H1 (cell line): ENCODE measurements around the gene EEF1A2. TPM values are rescaled to one million over a fixed set of nuclear protein-coding genes. Genes with fewer than 3 reads are reported as not detected.

Experiments
- CTCF ChIA-PET: fragments of 300-600 bp; sonication (Branson Sonifier 250); formaldehyde crosslinking; loops from one replicate; lab custom pipeline; 2021; ENCODE audit not compliant: partially characterized antibody; lab: Charles Lee
- POLR2A ChIA-PET: fragments of 300-600 bp; sonication (Branson Sonifier 250); formaldehyde crosslinking; loops from one replicate; lab custom pipeline; 2021; ENCODE audit warnings: inconsistent platforms; ENCODE audit not compliant: partially characterized antibody; lab: Charles Lee
- DNase-seq, 2 experiments: peaks; one replicate each; pipeline versions ENCODE4 v3.0.0 to v3.0.0-alpha.2; 2010 to 2022; ENCODE audit warnings: low spot score in 2 of 2, low read depth in 1 of 2, mixed read lengths in 1 of 2
- FAIRE-seq: peaks from 2 replicates; lab custom pipeline; 2011; peaks lifted over from hg19 to GRCh38; lab: Jason Lieb, UNC
- H2AFZ ChIP-seq: 2 replicates; pipeline ENCODE4 v1.8.1; 2012; ENCODE audit warnings: low read length, inconsistent platforms
- H2AK5ac ChIP-seq: 2 replicates; pipeline ENCODE4 v1.6.1; 2013; ENCODE audit warnings: low read depth, low read length
- H2BK120ac ChIP-seq: replicated peaks from 2 replicates; pipeline ENCODE3; 2013; ENCODE audit warnings: low read depth, low read length, inconsistent platforms
- H2BK12ac ChIP-seq: 2 replicates; pipeline ENCODE4 v1.6.1; 2013; ENCODE audit warnings: low read depth, low read length
- H2BK15ac ChIP-seq: 2 replicates; pipeline ENCODE4 v1.6.1; 2013; ENCODE audit warnings: low read length
- H2BK20ac ChIP-seq: 2 replicates; pipeline ENCODE4 v1.6.1; 2013; ENCODE audit warnings: low read length
- H2BK5ac ChIP-seq: 2 replicates; pipeline ENCODE4 v1.6.1; 2013; ENCODE audit warnings: low read depth, low read length
- H3K14ac ChIP-seq: 2 replicates; pipeline ENCODE4 v1.6.1; 2013; ENCODE audit warnings: inconsistent platforms; ENCODE audit not compliant: insufficient read length
- H3K18ac ChIP-seq: 2 replicates; pipeline ENCODE4 v1.6.1; 2013; ENCODE audit warnings: low read length; ENCODE audit errors: extremely low read depth
- H3K23ac ChIP-seq: 2 replicates; pipeline ENCODE4 v1.6.1; 2013; ENCODE audit warnings: inconsistent platforms; ENCODE audit not compliant: insufficient read length
- H3K23me2 ChIP-seq: 2 replicates; pipeline ENCODE4 v1.6.1; 2013; ENCODE audit warnings: low read depth, low read length
- H3K27ac ChIP-seq: 2 replicates; pipeline ENCODE4 v1.6.1; 2011; ENCODE audit warnings: low read depth, low read length, inconsistent platforms
- H3K27me3 ChIP-seq, 4 experiments: replicated peaks in 1 of 4; 1 replicate in 1 of 4; 2 replicates in 3 of 4; pipeline versions ENCODE4 v1.6.1 to v1.8.1; 2011 to 2013; ENCODE audit warnings: low read length in 3 of 4, mild to moderate bottlenecking in 3 of 4, inconsistent platforms in 2 of 4, mixed read lengths in 2 of 4, moderate library complexity in 1 of 4; ENCODE audit not compliant: control insufficient read depth in 3 of 4, insufficient read depth in 3 of 4; ENCODE audit errors: extremely low read depth in 1 of 4
- H3K36me3 ChIP-seq, 4 experiments: 2 replicates each; pipeline versions ENCODE4 v1.6.1 to v1.8.1; 2011 to 2013; ENCODE audit warnings: mild to moderate bottlenecking in 4 of 4, low read length in 3 of 4, moderate library complexity in 2 of 4, control low read depth in 1 of 4, inconsistent platforms in 1 of 4; ENCODE audit not compliant: insufficient read depth in 4 of 4, control insufficient read depth in 2 of 4
- H3K4ac ChIP-seq: replicated peaks from 2 replicates; pipeline ENCODE3; 2013; ENCODE audit warnings: low read length, low read depth, mixed read lengths, inconsistent platforms; ENCODE audit not compliant: insufficient read length
- H3K4me1 ChIP-seq, 4 experiments: replicated peaks in 1 of 4; 1 replicate in 1 of 4; 2 replicates in 3 of 4; pipeline versions ENCODE4 v1.6.1 to v1.8.1; 2011 to 2013; ENCODE audit warnings: low read length in 3 of 4, inconsistent platforms in 2 of 4, mixed read lengths in 1 of 4; ENCODE audit not compliant: insufficient read depth in 4 of 4, control insufficient read depth in 3 of 4
- H3K4me2 ChIP-seq, 2 experiments: 2 replicates each; pipeline versions ENCODE4 v1.6.1 to v1.8.1; 2011 to 2013; ENCODE audit warnings: low read depth in 2 of 2, low read length in 2 of 2, control low read depth in 1 of 2, inconsistent platforms in 1 of 2, mild to moderate bottlenecking in 1 of 2; ENCODE audit not compliant: insufficient read depth in 1 of 2
- H3K4me3 ChIP-seq, 4 experiments: fragments of 200-600, 300-600 bp in 1 of 4; sonication (generic), shearing (Covaris generic), sonication (Bioruptor Twin) in 1 of 4; 2 replicates each; pipeline versions ENCODE4 v1.5.1 to v1.8.1; 2011 to 2016; ENCODE audit warnings: low read length in 4 of 4, low read depth in 3 of 4, control low read depth in 2 of 4, inconsistent platforms in 2 of 4, mild to moderate bottlenecking in 2 of 4, mixed read lengths in 1 of 4, moderate library complexity in 1 of 4; ENCODE audit not compliant: insufficient read depth in 2 of 4; ENCODE audit errors: extremely low read depth in 1 of 4
- H3K56ac ChIP-seq: replicated peaks from 2 replicates; pipeline ENCODE3; 2013; ENCODE audit warnings: low read depth, mild to moderate bottlenecking, mixed read lengths, low read length, inconsistent platforms; ENCODE audit not compliant: insufficient read length
- H3K79me1 ChIP-seq: 2 replicates; pipeline ENCODE4 v1.6.1; 2013; ENCODE audit warnings: low read depth, low read length, control low read depth
- H3K79me2 ChIP-seq, 2 experiments: 2 replicates each; pipeline versions ENCODE4 v1.6.1 to v1.8.1; 2012 to 2013; ENCODE audit warnings: low read length in 2 of 2, mild to moderate bottlenecking in 2 of 2, inconsistent platforms in 1 of 2; ENCODE audit not compliant: insufficient read depth in 2 of 2, control insufficient read depth in 1 of 2
- H3K9ac ChIP-seq, 4 experiments: replicated peaks in 1 of 4; 1 replicate in 1 of 4; 2 replicates in 3 of 4; pipeline versions ENCODE4 v1.6.1 to v1.8.1; 2011 to 2013; ENCODE audit warnings: low read depth in 3 of 4, low read length in 3 of 4, control low read depth in 2 of 4, mild to moderate bottlenecking in 2 of 4, moderate library complexity in 2 of 4, inconsistent platforms in 1 of 4; ENCODE audit errors: extremely low read depth in 1 of 4
- H3K9me3 ChIP-seq, 2 experiments: 2 replicates each; pipeline versions ENCODE4 v1.6.1 to v1.8.1; 2012 to 2013; ENCODE audit warnings: mild to moderate bottlenecking in 2 of 2, moderate library complexity in 2 of 2, control low read depth in 1 of 2, inconsistent platforms in 1 of 2, low read depth in 1 of 2, low read length in 1 of 2, mixed read lengths in 1 of 2; ENCODE audit not compliant: insufficient read depth in 2 of 2
- H4K20me1 ChIP-seq, 2 experiments: replicated peaks in 1 of 2; 2 replicates each; pipeline versions ENCODE3 to v1.8.1; 2011 to 2013; ENCODE audit warnings: inconsistent platforms in 2 of 2, low read length in 2 of 2, mild to moderate bottlenecking in 1 of 2; ENCODE audit not compliant: insufficient read depth in 2 of 2, control insufficient read depth in 1 of 2
- H4K5ac ChIP-seq: 2 replicates; pipeline ENCODE4 v1.6.1; 2013; ENCODE audit warnings: low read length, low read depth, mixed read lengths, inconsistent platforms; ENCODE audit not compliant: insufficient read length
- H4K8ac ChIP-seq: 2 replicates; pipeline ENCODE4 v1.8.0; 2013; ENCODE audit warnings: mild to moderate bottlenecking, moderate library complexity, low read length, inconsistent platforms; ENCODE audit not compliant: insufficient read depth; ENCODE audit errors: extremely low read depth
- H4K91ac ChIP-seq: replicated peaks from 2 replicates; pipeline ENCODE3; 2013; ENCODE audit warnings: low read length, mixed read lengths, inconsistent platforms; ENCODE audit not compliant: insufficient read length
- BCL11A ChIP-seq, 2 experiments: IDR thresholded peaks; one replicate each; pipeline ENCODE4 v1.6.1; 2011; ENCODE audit warnings: low read depth in 2 of 2, low read length in 2 of 2, mild to moderate bottlenecking in 2 of 2
- CHD1 ChIP-seq: IDR thresholded peaks from 2 replicates; pipeline ENCODE4 v1.6.1; 2012; ENCODE audit warnings: low read depth, low read length, improper control_type of control experiment
- GABPA ChIP-seq: IDR thresholded peaks from 2 replicates; pipeline ENCODE4 v1.6.1; 2011; ENCODE audit warnings: mild to moderate bottlenecking, low read length, moderate library complexity, borderline replicate concordance; ENCODE audit not compliant: insufficient read depth
- GTF2F1 ChIP-seq: IDR thresholded peaks from 2 replicates; pipeline ENCODE4 v1.6.1; 2012; ENCODE audit warnings: low read depth, low read length, improper control_type of control experiment, borderline replicate concordance
- HDAC6 ChIP-seq: IDR thresholded peaks from one replicate; pipeline ENCODE4 v1.7.1; 2012; ENCODE audit warnings: low read depth, mild to moderate bottlenecking, inconsistent platforms, low read length, moderate library complexity
- KDM5A ChIP-seq: fragments of 200-600 bp; IDR thresholded peaks from 2 replicates; pipeline ENCODE4 v1.7.1; 2012; ENCODE audit warnings: mild to moderate bottlenecking, low read length, inconsistent platforms, mixed read lengths
- MAX ChIP-seq: IDR thresholded peaks from 2 replicates; pipeline ENCODE4 v1.6.1; 2012; ENCODE audit warnings: inconsistent platforms
- SUZ12 ChIP-seq: fragments of 200-600 bp; sonication (generic); IDR thresholded peaks from 2 replicates; pipeline ENCODE4 v1.6.1; 2012; ENCODE audit warnings: mild to moderate bottlenecking, inconsistent platforms, low read length, moderate library complexity, mixed read lengths
- USF2 ChIP-seq: IDR thresholded peaks from 2 replicates; pipeline ENCODE4 v1.6.1; 2011; ENCODE audit warnings: low read length, improper control_type of control experiment
- WGBS, 2 experiments: shearing (Covaris generic) in 1 of 2; methylation state at CpG; one replicate each; pipeline versions ENCODE4 v1.1.6 to v1.1.7; 2013 to 2015; ENCODE audit warnings: low lambda C conversion rate in 2 of 2, mixed read lengths in 2 of 2, inconsistent platforms in 1 of 2, low coverage in 1 of 2, missing lambda C conversion rate in 1 of 2; ENCODE audit not compliant: insufficient replicate concordance in 2 of 2, insufficient coverage in 1 of 2, insufficient read length in 1 of 2; ENCODE audit errors: extremely low coverage in 1 of 2, missing lambda C conversion rate in 1 of 2; 5-methylcytosine and 5-hydroxymethylcytosine counted together
- polyA plus RNA-seq, 7 experiments: library from polyadenylated mRNA; depleted of rRNA in 3 of 7; stranded (reverse) in 5 of 7; unstranded in 2 of 7; fragments of >200 nt in 5 of 7; fragments of 200-250 nt in 2 of 7; gene quantifications; 1 replicate in 5 of 7; 2 replicates in 1 of 7; 4 replicates in 1 of 7; pipeline versions ENCODE4 v1.2.1 to v1.2.3, GENCODE V29; 2011 to 2013; ENCODE audit warnings: missing spikeins in 2 of 7, mixed read lengths in 2 of 7
- total RNA-seq: library from RNA; stranded (reverse); fragmentation: NEBNext Ultra II Directional; extraction: Animal tissue kit (Norgen Biotek cat#: 25700); gene quantifications from 2 replicates; pipeline ENCODE4 v1.2.1, GENCODE V29; 2021

EEF1A2 gene
- total and polyA plus RNA-seq, 2 of the 8 experiments (the other 6 are each of a cell fraction or from before 2014, with no cell fraction given): 7.4 to 25.8 TPM

- Histone ChIP-seq H3K23ac (no peak overlapping the region), H4K91ac (no peak overlapping the region), H3K18ac (no peak overlapping the region), H3K79me1 (no peaks in the 10 kb centered on the region; the same call in 1 of the 2 replicates), H3K14ac (no peak overlapping the region), H3K23me2 (peaks cover 3% of the 10 kb centered on the region; the same call in 1 of the 2 replicates), H3K27ac (no peak overlapping the region), H3K27me3 (no peaks in the 10 kb centered on the region), H3K4me1 (peaks cover 0 to 13% (median 3%) of the 10 kb centered on the region in 4 experiments; a peak in 5 of 7 replicates), H2AFZ (no peak overlapping the region), H3K4me3 (no peak overlapping the region), H2AK5ac (no peak overlapping the region), H3K9me3 (no peaks in the 10 kb centered on the region), H2BK15ac (no peak overlapping the region), H3K9ac (no peak overlapping the region), H2BK12ac (no peak overlapping the region), H3K79me2 (no peaks in the 10 kb centered on the region), H2BK20ac (no peak overlapping the region), H4K20me1 (peaks cover 0 to 3% of the 10 kb centered on the region in 2 experiments), H4K5ac (no peak overlapping the region), H4K8ac (no peak overlapping the region; the same call in 1 of the 2 replicates), H2BK120ac (no peak overlapping the region), H3K56ac (no peak overlapping the region), H3K4ac (no peak overlapping the region), H3K36me3 (no peaks in the 10 kb centered on the region), H3K4me2 (no peak overlapping the region), H2BK5ac (no peak overlapping the region)
- TF ChIP-seq BCL11A (IDR thresholded peaks at IDR 0.05; ENCODE audit: low read depth in 2 of 2, low read length in 2 of 2) (no peak), KDM5A (no peak), GABPA (no peak), SUZ12 (no peak), USF2 (no peak), HDAC6 (no peak), CHD1 (no peak), MAX (no peak), GTF2F1 (no peak)
- FAIRE-seq (no peak), DNase-seq (no peak)
- CTCF ChIA-PET: interaction anchor here (1.3 to 1.4 kb wide), 4 partner anchors 10 to 42 kb away, joined by 3 to 5 read pairs (median 4); partner anchors contain the start of gene HELZ2
- POLR2A ChIA-PET: interaction anchor here (0.9 to 7.8 kb wide), 4 partner anchors 9 to 164 kb away, joined by 3 to 59 read pairs (median 3); partner anchors contain the start of gene PPDPF
- WGBS, 2 experiments: 94% methylated on average over 12 of the region's 14 CpGs; no CpG with 5 or more reads in 1 of the 2 experiments
Observed at GRCh38 chr20:63530788-63531160, 31.9 kb upstream of the EEF1A2 start.
